IMR-90 (cell line): ENCODE data around the gene SHISA3. TPM values are rescaled to one million over a fixed set of nuclear protein-coding genes. Genes with fewer than 3 reads are reported as not detected.

Experiments used
- ATAC-seq: fragments of 200-7000 bp; cut with Tn5 transposase; 2 replicates; pipeline ENCODE4 v1.9.1; 2020; ENCODE audit warnings: low read depth, mild to moderate bottlenecking, moderate library complexity
- BruUV-seq: library from RNA; stranded (reverse); fragments of 400-500 nt; replicated peaks from 2 replicates; lab custom pipeline; 2021; lab: Mats Ljungman, UMichigan
- CTCF ChIA-PET: fragments of 300-600 bp; formaldehyde crosslinking; extraction: SDS; loops from one replicate; lab custom pipeline; 2021; ENCODE audit warnings: antibody characterized with exemption; lab: Yijun Ruan, JAX
- POLR2A ChIA-PET: fragments of 300-600 bp; sonication (Branson Sonifier 250); formaldehyde crosslinking; loops from one replicate; lab custom pipeline; 2022; ENCODE audit warnings: antibody characterized with exemption; ENCODE audit not compliant: unreplicated experiment; lab: Charles Lee
- DNase-seq: peaks from one replicate; pipeline ENCODE4 v3.0.0; 2013
- H2AFZ ChIP-seq: replicated peaks from 2 replicates; pipeline ENCODE3; 2013; ENCODE audit warnings: low read length, mild to moderate bottlenecking; ENCODE audit not compliant: poor library complexity
- H2AK5ac ChIP-seq: 2 replicates; pipeline ENCODE4 v1.6.1; 2013; ENCODE audit warnings: low read depth, low read length, inconsistent platforms
- H2AK9ac ChIP-seq: replicated peaks from 2 replicates; pipeline ENCODE3; 2013; ENCODE audit warnings: mild to moderate bottlenecking, low read depth, low read length, moderate library complexity; ENCODE audit not compliant: poor library complexity
- H2BK120ac ChIP-seq: 2 replicates; pipeline ENCODE4 v1.6.1; 2013; ENCODE audit warnings: low read depth, low read length, inconsistent platforms
- H2BK15ac ChIP-seq: 3 replicates; pipeline ENCODE4 v1.6.1; 2013; ENCODE audit warnings: low read depth, low read length, inconsistent platforms
- H2BK20ac ChIP-seq: 2 replicates; pipeline ENCODE4 v1.6.1; 2013; ENCODE audit warnings: low read depth, mild to moderate bottlenecking, inconsistent platforms, low read length, moderate library complexity
- H2BK5ac ChIP-seq: 2 replicates; pipeline ENCODE4 v1.6.1; 2013; ENCODE audit warnings: mild to moderate bottlenecking, low read depth, low read length, inconsistent platforms; ENCODE audit not compliant: poor library complexity, severe bottlenecking
- H3K14ac ChIP-seq: replicated peaks from 2 replicates; pipeline ENCODE4 v1.6.1; 2013; ENCODE audit warnings: low read depth, low read length, inconsistent platforms
- H3K18ac ChIP-seq: 2 replicates; pipeline ENCODE4 v1.6.1; 2013; ENCODE audit warnings: low read depth, low read length, control low read depth
- H3K23ac ChIP-seq: 2 replicates; pipeline ENCODE4 v1.6.1; 2013; ENCODE audit warnings: low read depth, low read length, inconsistent platforms
- H3K27ac ChIP-seq: 2 replicates; pipeline ENCODE4 v1.5.1; 2013; ENCODE audit warnings: mild to moderate bottlenecking, control low read depth, low read length; ENCODE audit not compliant: insufficient read depth
- H3K27me3 ChIP-seq: 2 replicates; pipeline ENCODE4 v1.6.1; 2013; ENCODE audit warnings: low read length; ENCODE audit not compliant: control insufficient read depth, insufficient read depth
- H3K36me3 ChIP-seq: 2 replicates; pipeline ENCODE4 v1.6.1; 2013; ENCODE audit warnings: low read length, mixed read lengths; ENCODE audit not compliant: control insufficient read depth, insufficient read depth
- H3K4ac ChIP-seq: 2 replicates; pipeline ENCODE4 v1.6.1; 2013; ENCODE audit warnings: low read depth, low read length, inconsistent platforms
- H3K4me1 ChIP-seq: 2 replicates; pipeline ENCODE4 v1.6.1; 2013; ENCODE audit warnings: low read length, mixed read lengths; ENCODE audit not compliant: control insufficient read depth, insufficient read depth
- H3K4me2 ChIP-seq: 2 replicates; pipeline ENCODE4 v1.6.1; 2013; ENCODE audit warnings: low read depth, mild to moderate bottlenecking, control low read depth, low read length, moderate library complexity
- H3K4me3 ChIP-seq: 2 replicates; pipeline ENCODE4 v1.5.1; 2013; ENCODE audit warnings: low read depth, mild to moderate bottlenecking, control low read depth, low read length, moderate library complexity; ENCODE audit not compliant: insufficient read depth
- H3K56ac ChIP-seq: 2 replicates; pipeline ENCODE4 v1.6.1; 2013; ENCODE audit warnings: low read length, inconsistent platforms; ENCODE audit not compliant: insufficient read depth; ENCODE audit errors: extremely low read depth
- H3K79me1 ChIP-seq, 2 experiments: 2 replicates each; pipeline ENCODE4 v1.6.1; 2013; ENCODE audit warnings: low read length in 2 of 2, inconsistent platforms in 1 of 2, low read depth in 1 of 2
- H3K9ac ChIP-seq: 2 replicates; pipeline ENCODE4 v1.6.1; 2013; ENCODE audit warnings: low read depth, low read length, control low read depth
- H3K9me1 ChIP-seq: 2 replicates; pipeline ENCODE4 v1.6.1; 2013; ENCODE audit warnings: low read length, inconsistent platforms; ENCODE audit not compliant: insufficient read depth
- H3K9me3 ChIP-seq: 2 replicates; pipeline ENCODE4 v1.6.1; 2013; ENCODE audit warnings: low read length; ENCODE audit not compliant: control insufficient read depth, insufficient read depth
- H4K20me1 ChIP-seq: 2 replicates; pipeline ENCODE4 v1.6.1; 2013; ENCODE audit warnings: low read length, inconsistent platforms; ENCODE audit not compliant: insufficient read depth
- H4K5ac ChIP-seq: 2 replicates; pipeline ENCODE4 v1.6.1; 2013; ENCODE audit warnings: mild to moderate bottlenecking, low read depth, low read length, control low read depth
- H4K8ac ChIP-seq, 2 experiments: 2 replicates each; pipeline ENCODE4 v1.6.1; 2013; ENCODE audit warnings: low read depth in 2 of 2, low read length in 2 of 2, control low read depth in 1 of 2, inconsistent platforms in 1 of 2
- H4K91ac ChIP-seq: 2 replicates; pipeline ENCODE4 v1.6.1; 2013; ENCODE audit warnings: low read depth, low read length, inconsistent platforms; ENCODE audit not compliant: insufficient read depth
- BHLHE40 ChIP-seq: fragments of 150-350 bp; IDR thresholded peaks from 2 replicates; pipeline ENCODE4 v1.6.1; 2016; ENCODE audit warnings: mild to moderate bottlenecking, low read depth, low read length
- CEBPB ChIP-seq: IDR thresholded peaks from 2 replicates; pipeline ENCODE4 v1.6.1; 2012; ENCODE audit warnings: low read depth, low read length, improper control_type of control experiment
- CHD1 ChIP-seq: IDR thresholded peaks from 2 replicates; pipeline ENCODE4 v1.6.1; 2012; ENCODE audit warnings: low read depth, low read length, improper control_type of control experiment
- CTCF ChIP-seq: conservative IDR thresholded peaks from 2 replicates; pipeline ENCODE4 v1.5.1; 2012; ENCODE audit warnings: mild to moderate bottlenecking, low read depth, low read length, improper control_type of control experiment
- FOS ChIP-seq: fragments of 150-350 bp; IDR thresholded peaks from 2 replicates; pipeline ENCODE4 v1.6.1; 2016; ENCODE audit warnings: low read depth, low read length
- MAFK ChIP-seq: IDR thresholded peaks from 2 replicates; pipeline ENCODE4 v1.6.1; 2012; ENCODE audit warnings: low read depth, low read length, improper control_type of control experiment
- MAZ ChIP-seq: IDR thresholded peaks from 2 replicates; pipeline ENCODE4 v1.6.1; 2012; ENCODE audit warnings: low read depth, mild to moderate bottlenecking, low read length, improper control_type of control experiment, moderate library complexity, borderline replicate concordance
- MXI1 ChIP-seq: IDR thresholded peaks from 2 replicates; pipeline ENCODE4 v1.6.1; 2012; ENCODE audit warnings: low read depth, mild to moderate bottlenecking, low read length, moderate library complexity, borderline replicate concordance
- NFE2L2 ChIP-seq: fragments of 150-350 bp; IDR thresholded peaks from 2 replicates; pipeline ENCODE4 v1.6.1; 2016; ENCODE audit warnings: low read depth, mild to moderate bottlenecking, low read length
- POLR2A ChIP-seq: IDR thresholded peaks from 2 replicates; pipeline ENCODE4 v1.6.1; 2012; ENCODE audit warnings: mild to moderate bottlenecking, low read depth, low read length
- RAD21 ChIP-seq: IDR thresholded peaks from 2 replicates; pipeline ENCODE4 v1.6.1; 2012; ENCODE audit warnings: low read length, improper control_type of control experiment
- RCOR1 ChIP-seq: IDR thresholded peaks from 2 replicates; pipeline ENCODE4 v1.6.1; 2012; ENCODE audit warnings: mild to moderate bottlenecking, low read length, improper control_type of control experiment; ENCODE audit not compliant: insufficient replicate concordance
- RFX5 ChIP-seq: IDR thresholded peaks from 2 replicates; pipeline ENCODE4 v1.8.0; 2012; ENCODE audit warnings: low read depth, mild to moderate bottlenecking, low read length, moderate library complexity
- SMC3 ChIP-seq: fragments of 150-350 bp; IDR thresholded peaks from 2 replicates; pipeline ENCODE4 v1.6.1; 2016; ENCODE audit warnings: low read depth, mild to moderate bottlenecking, antibody characterized with exemption, low read length, moderate library complexity
- WGBS, 2 experiments: methylation state at CpG; one replicate each; pipeline versions ENCODE4 v1.1.5 to v1.1.7; 2013; ENCODE audit warnings: missing lambda C conversion rate in 2 of 2; ENCODE audit not compliant: insufficient read length in 1 of 2; ENCODE audit errors: extremely low coverage in 2 of 2; 5-methylcytosine and 5-hydroxymethylcytosine counted together
- dilution Hi-C: fragments of 300-500 bp; cut with HindIII; formaldehyde crosslinking; loops from one replicate; pipeline ENCODE4 v1.14.3; 2018; ENCODE audit warnings: low sequenced_read_pairs; ENCODE audit not compliant: unreplicated experiment
- in situ Hi-C: fragments of 300-500 bp; cut with MboI; formaldehyde crosslinking; loops from 3 replicates; pipeline ENCODE4 v1.14.3; 2019; ENCODE audit warnings: low sequenced_read_pairs, inconsistent platforms, mixed read lengths
- intact Hi-C: fragments of 100-400 bp; cut with micrococcal nuclease; formaldehyde crosslinking; loops from 2 replicates; pipeline ENCODE4 v1.10.0; 2022
- polyA plus RNA-seq, 3 experiments: library from polyadenylated mRNA; depleted of rRNA; stranded (reverse); fragments of >200 nt; gene quantifications; 2 replicates each; pipeline ENCODE4 v1.2.3, GENCODE V29; 2012; ENCODE audit warnings: low replicate concordance in 1 of 3
- total RNA-seq: library from RNA; depleted of rRNA; stranded (reverse); fragments of >200 nt; gene quantifications from 2 replicates; pipeline ENCODE4 v1.2.3, GENCODE V29; 2012
- TF ChIP-seq, protein P1 (sequence below): fragments of 150-350 bp; IDR thresholded peaks from 2 replicates; pipeline ENCODE4 v1.6.1; 2016; ENCODE audit warnings: low read depth, mild to moderate bottlenecking, low read length, moderate library complexity, borderline replicate concordance
- TF ChIP-seq, protein P2 (sequence below): fragments of 150-350 bp; IDR thresholded peaks from 2 replicates; pipeline ENCODE4 v1.6.1; 2017; ENCODE audit warnings: mild to moderate bottlenecking, antibody characterized with exemption, low read length, low read depth

The SHISA3 gene
- total and polyA plus RNA-seq, 2 of the 4 experiments (the other 2 are of a cell fraction): 0.18 to 0.77 TPM

DNA sequence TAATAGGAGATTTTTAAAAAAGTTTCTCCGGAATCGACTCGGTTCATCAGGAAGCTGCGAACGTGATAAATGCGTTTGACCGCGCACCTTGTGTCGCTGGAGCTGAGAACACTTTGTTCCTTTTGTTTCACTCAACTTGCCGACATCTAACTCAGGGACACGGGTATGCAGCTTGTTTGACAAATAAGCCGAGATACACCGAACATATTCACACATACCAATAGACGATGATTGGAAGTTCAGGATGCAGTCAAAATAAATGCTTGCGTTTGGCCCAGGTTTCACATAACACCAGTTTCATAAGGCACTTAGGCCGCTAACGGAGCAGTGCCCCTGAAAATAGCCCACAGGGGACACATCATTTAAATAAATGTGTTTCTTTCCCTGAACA lies 932 bp upstream of the SHISA3 start:
- Histone ChIP-seq H3K79me1 (peaks cover 0 to 3% of the 10 kb centered on the region in 2 experiments; a peak in 1 of 4 replicates), H2AK9ac (no peak overlapping the region), H2AFZ (no peak overlapping the region), H2BK20ac (no peak overlapping the region), H3K18ac (no peak overlapping the region), H3K36me3 (peaks cover 13% of the 10 kb centered on the region; the same call in 1 of the 2 replicates), H3K27me3 (peaks cover 2% of the 10 kb centered on the region; the same call in 1 of the 2 replicates), H2BK5ac (no peak overlapping the region), H3K4me1 (peaks cover 2% of the 10 kb centered on the region; the same call in 1 of the 2 replicates), H3K4ac (no peak overlapping the region), H2BK120ac (no peak overlapping the region; the same call in 1 of the 2 replicates), H3K14ac (no peak overlapping the region), H3K9me1 (no peaks in the 10 kb centered on the region), H4K8ac (no peak overlapping the region), H4K5ac (no peak overlapping the region), H2BK15ac (no peak overlapping the region), H3K4me2 (no peak overlapping the region), H3K9me3 (no peaks in the 10 kb centered on the region), H3K23ac (no peak overlapping the region), H3K27ac (no peak overlapping the region), H3K4me3 (no peak overlapping the region), H4K91ac (no peak overlapping the region), H3K9ac (no peak overlapping the region), H2AK5ac (peak overlapping the region; percentile 38; the same call in 1 of the 2 replicates), H4K20me1 (no peaks in the 10 kb centered on the region), H3K56ac (no peak overlapping the region)
- ChIA-PET CTCF (interaction anchor here (1.1 to 1.4 kb wide), 3 partner anchors 25 to 123 kb away, joined by 3 read pairs; no protein-coding TSS in a partner anchor), POLR2A (no interaction called here)
- ATAC-seq (no peak), DNase-seq (no peak)
- dilution Hi-C loops (no loop called here), in situ Hi-C loops (no loop called here), intact Hi-C loops (no loop called here)
- no peak for TF ChIP-seq MAZ
- TF ChIP-seq RAD21: no peak
- no peak for TF ChIP-seq NFE2L2
- TF ChIP-seq SMC3: no peak
- TF ChIP-seq, protein P1, sequence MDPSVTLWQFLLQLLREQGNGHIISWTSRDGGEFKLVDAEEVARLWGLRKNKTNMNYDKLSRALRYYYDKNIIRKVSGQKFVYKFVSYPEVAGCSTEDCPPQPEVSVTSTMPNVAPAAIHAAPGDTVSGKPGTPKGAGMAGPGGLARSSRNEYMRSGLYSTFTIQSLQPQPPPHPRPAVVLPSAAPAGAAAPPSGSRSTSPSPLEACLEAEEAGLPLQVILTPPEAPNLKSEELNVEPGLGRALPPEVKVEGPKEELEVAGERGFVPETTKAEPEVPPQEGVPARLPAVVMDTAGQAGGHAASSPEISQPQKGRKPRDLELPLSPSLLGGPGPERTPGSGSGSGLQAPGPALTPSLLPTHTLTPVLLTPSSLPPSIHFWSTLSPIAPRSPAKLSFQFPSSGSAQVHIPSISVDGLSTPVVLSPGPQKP: no peak
- TF ChIP-seq MXI1: no peak
- no peak for TF ChIP-seq RFX5
- no peak for TF ChIP-seq CHD1
- TF ChIP-seq FOS: no peak
- TF ChIP-seq BHLHE40: no peak
- TF ChIP-seq CEBPB: no peak
- no peak for TF ChIP-seq MAFK
- TF ChIP-seq RCOR1: no peak
- TF ChIP-seq CTCF: no peak
- TF ChIP-seq, protein P2, sequence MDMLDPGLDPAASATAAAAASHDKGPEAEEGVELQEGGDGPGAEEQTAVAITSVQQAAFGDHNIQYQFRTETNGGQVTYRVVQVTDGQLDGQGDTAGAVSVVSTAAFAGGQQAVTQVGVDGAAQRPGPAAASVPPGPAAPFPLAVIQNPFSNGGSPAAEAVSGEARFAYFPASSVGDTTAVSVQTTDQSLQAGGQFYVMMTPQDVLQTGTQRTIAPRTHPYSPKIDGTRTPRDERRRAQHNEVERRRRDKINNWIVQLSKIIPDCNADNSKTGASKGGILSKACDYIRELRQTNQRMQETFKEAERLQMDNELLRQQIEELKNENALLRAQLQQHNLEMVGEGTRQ: no peak
- TF ChIP-seq POLR2A: no peak
- BruUV-seq: no TSS peak
- 89% methylated on average over 9 of the region's 17 CpGs; no CpG with 5 or more reads in 1 of the 2 experiments for WGBS, 2 experiments
